ENCODE results near the gene SEMA4D.

The SEMA4D gene

DNA sequence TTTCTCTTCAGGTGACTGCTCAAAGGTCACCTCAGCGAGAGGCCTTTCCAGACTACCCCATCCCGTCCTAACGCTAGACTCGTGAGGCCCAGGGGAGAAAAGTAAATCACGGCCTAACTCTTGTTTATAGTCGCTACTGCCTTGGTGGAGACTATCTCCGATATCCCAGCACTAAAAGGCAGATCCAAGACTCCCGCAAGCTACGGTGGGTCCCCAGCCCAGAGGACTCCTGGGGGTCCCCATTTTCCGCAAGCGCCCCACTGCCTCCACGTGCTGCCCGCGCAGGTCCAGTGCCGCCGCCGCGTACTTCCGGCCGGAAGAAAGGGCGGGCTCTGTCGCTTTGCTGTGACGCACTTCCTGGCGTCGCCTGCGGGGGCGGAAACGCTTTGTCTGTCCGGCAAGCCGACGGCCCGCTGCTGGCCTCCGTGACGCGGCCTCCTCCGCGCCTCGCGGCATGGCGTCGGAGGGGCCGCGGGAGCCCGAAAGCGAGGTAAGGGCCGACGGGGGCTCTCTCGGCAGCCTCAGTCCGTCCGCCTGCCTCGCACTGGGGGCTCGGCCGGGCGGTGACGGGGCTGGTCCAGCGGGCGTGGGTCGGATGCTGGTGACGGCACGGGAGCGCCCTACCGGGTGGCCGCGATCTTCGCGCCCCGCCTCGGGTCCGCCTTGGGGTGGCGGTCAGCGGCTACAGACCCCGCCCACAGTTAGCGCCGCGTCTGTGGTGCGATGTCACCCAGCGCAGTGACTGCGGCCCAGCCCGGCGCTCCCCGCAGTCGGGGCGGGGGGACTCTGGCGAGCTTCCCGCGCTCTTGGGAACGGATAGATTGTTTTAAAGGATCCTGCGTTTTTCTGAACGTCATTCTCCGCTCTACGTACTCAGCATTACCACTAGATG lies 179.5 kb downstream of the SEMA4D start, which contains the start of gene SECISBP2:
TSS of gene SECISBP2 (plus strand) at position 378 of the 892 bp plus-strand sequence. CDS start at position 455, 77 bp downstream.
- peak within 1 kb of the TSS; percentile 69 for H3K4me3 ChIP-seq (ENCODE audit: control insufficient read depth, low read depth, low read length)
- peak; percentile 97 for DNase-seq (ENCODE audit: low read depth)
- TF ChIP-seq, protein P1, sequence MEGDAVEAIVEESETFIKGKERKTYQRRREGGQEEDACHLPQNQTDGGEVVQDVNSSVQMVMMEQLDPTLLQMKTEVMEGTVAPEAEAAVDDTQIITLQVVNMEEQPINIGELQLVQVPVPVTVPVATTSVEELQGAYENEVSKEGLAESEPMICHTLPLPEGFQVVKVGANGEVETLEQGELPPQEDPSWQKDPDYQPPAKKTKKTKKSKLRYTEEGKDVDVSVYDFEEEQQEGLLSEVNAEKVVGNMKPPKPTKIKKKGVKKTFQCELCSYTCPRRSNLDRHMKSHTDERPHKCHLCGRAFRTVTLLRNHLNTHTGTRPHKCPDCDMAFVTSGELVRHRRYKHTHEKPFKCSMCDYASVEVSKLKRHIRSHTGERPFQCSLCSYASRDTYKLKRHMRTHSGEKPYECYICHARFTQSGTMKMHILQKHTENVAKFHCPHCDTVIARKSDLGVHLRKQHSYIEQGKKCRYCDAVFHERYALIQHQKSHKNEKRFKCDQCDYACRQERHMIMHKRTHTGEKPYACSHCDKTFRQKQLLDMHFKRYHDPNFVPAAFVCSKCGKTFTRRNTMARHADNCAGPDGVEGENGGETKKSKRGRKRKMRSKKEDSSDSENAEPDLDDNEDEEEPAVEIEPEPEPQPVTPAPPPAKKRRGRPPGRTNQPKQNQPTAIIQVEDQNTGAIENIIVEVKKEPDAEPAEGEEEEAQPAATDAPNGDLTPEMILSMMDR (conservative IDR thresholded peaks at IDR 0.05; ENCODE audit: control insufficient read depth, insufficient read depth, low read depth, low read length): peak; percentile 58

DNA sequence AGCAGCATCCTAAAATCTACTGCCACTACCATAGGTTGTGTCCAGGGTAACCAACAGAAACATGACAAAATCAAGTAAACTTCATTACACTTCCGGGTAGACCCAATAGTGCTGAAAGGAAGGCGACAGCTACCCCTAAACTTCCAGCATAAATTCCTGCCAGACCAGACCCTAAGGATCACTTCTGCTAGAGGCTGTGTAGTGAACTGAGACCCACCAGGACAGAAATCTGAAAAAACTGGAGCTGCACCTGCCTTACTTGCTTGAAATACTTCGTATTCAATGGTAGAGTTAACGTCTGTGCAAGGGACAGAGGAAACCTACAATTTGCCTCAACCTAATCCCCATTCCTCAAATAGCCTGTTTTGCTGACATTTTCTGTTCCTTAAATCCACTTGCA lies 180.6 kb downstream of the SEMA4D start:
- TF ChIP-seq, protein P1 (conservative IDR thresholded peaks at IDR 0.05; ENCODE audit: control insufficient read depth, insufficient read depth, low read depth, low read length): no peak
- H3K4me3 ChIP-seq (ENCODE audit: control insufficient read depth, low read depth, low read length): peak overlapping the region; percentile 2
- no peak for DNase-seq (ENCODE audit: low read depth)

DNA sequence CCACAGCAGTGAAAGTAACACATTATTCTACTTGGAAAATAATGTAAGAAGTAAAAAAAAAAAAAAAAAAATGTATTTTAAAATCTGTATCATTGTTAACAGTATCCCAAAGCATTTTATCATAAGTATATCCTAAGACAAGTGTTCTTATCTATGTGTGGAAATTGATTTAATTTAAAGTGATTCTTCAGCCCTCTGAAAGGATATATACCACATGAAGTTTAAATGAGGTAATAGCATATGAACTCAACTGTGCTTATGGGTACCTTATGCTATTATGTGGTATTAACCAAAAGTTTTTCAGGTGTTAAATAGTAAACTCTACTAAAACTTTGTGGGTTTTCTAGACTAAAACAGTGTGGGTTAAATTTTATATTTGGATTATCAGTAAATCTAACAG lies 182.4 kb downstream of the SEMA4D start:
- TF ChIP-seq, protein P1 (conservative IDR thresholded peaks at IDR 0.05; ENCODE audit: control insufficient read depth, insufficient read depth, low read depth, low read length): no peak
- DNase-seq (ENCODE audit: low read depth): no peak
- H3K4me3 ChIP-seq (ENCODE audit: control insufficient read depth, low read depth, low read length): no peak overlapping the region

DNA sequence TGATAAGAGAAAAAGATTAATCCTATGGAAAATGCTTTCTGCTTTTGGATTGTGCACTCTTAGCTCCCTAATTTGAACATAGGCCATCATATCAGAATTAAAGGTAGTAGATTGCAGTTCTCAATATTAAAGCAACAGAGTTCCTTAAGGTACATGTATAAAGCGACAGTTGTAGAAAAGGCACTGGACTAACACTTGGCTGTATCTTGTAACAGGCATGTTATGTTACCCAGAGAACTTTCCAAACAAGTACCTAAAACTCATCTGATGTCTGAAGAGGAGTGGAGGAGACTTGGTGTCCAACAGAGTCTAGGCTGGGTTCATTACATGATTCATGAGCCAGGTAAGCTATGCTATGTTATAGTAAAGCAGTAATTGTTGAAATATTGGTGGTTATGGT lies 183.0 kb downstream of the SEMA4D start:
- no peak for DNase-seq (ENCODE audit: low read depth)
- TF ChIP-seq, protein P1 (conservative IDR thresholded peaks at IDR 0.05; ENCODE audit: control insufficient read depth, insufficient read depth, low read depth, low read length): no peak
- H3K4me3 ChIP-seq (ENCODE audit: control insufficient read depth, low read depth, low read length): peak overlapping the region; percentile 93

DNA sequence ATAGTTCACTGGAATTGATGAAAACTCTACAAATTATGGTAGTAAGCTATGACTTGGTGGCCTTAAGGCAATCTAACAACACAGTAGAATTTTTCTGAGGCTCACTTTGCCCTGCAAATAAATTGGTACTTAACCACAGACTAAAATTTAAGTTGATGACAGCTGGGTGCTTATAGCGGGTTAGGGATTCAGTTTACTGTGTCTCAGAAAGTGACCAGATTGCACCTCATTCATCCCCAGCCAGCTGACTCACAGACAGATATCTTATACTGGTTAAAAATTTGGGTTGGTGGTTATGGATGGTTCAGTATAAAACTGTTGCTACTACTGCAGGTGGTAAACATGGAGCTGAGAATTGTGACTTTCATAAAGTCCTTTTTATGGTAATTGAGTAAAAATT lies 184.1 kb downstream of the SEMA4D start:
- TF ChIP-seq, protein P1 (conservative IDR thresholded peaks at IDR 0.05; ENCODE audit: control insufficient read depth, insufficient read depth, low read depth, low read length): no peak
- DNase-seq (ENCODE audit: low read depth): peak; percentile 53
- H3K4me3 ChIP-seq (ENCODE audit: control insufficient read depth, low read depth, low read length): peak overlapping the region; percentile 93

DNA sequence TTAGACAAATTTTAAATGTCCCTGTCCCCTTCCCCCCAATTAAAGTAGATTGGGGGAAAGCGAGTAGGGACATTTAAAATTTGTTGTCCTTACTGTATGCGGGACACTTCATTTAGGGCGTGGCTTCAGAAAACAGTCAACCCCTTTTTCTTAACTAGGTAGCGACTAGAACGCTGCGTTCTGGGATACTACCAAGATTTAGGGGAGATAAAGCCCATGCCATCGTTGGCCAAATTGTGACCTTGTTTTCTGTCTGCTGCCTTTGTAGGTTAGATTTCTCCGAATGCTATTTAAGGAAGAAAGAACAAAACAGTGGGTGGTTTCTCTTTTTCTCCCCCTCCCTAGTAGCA lies 185.7 kb downstream of the SEMA4D start:
- TF ChIP-seq, protein P1 (conservative IDR thresholded peaks at IDR 0.05; ENCODE audit: control insufficient read depth, insufficient read depth, low read depth, low read length): no peak
- no peak for DNase-seq (ENCODE audit: low read depth)
- H3K4me3 ChIP-seq (ENCODE audit: control insufficient read depth, low read depth, low read length): peak overlapping the region; percentile 93

Measured in fibroblast of mammary gland (primary cell).